HG03378 (cell line): ENCODE results near the gene HYOU1.
"Not testable (repeated sequence)": the region's sequence is repeated elsewhere in the genome, so short reads cannot be mapped to it uniquely, and the experiment has no call there.

Experiments
- ATAC-seq: cut with Tn5 transposase; IDR thresholded peaks from one replicate; pipeline ENCODE4 v1.9.1; 2021; ENCODE audit warnings: mild to moderate bottlenecking, moderate library complexity; ENCODE audit not compliant: unreplicated experiment

Gene HYOU1

GRCh38 chr11:119057000-119057769 lies at the start of gene HYOU1:
Gene HYOU1 (minus strand): TSS chr11:119057205. CDS start chr11:119056160, 1,045 bp downstream.
- ATAC-seq, result peak; percentile 73

GRCh38 chr11:119103793-119104192 lies 46.8 kb upstream of the HYOU1 start:
- no peak for ATAC-seq

GRCh38 chr11:119103161-119103664 lies 46.2 kb upstream of the HYOU1 start:
- not testable (repeated sequence) for ATAC-seq

- ATAC-seq, result peak; percentile 72
Measured at GRCh38 chr11:119101759-119102423, 44.9 kb upstream of the HYOU1 start, which contains the start of gene DPAGT1. Gene DPAGT1 (minus strand): TSS chr11:119101853. CDS start chr11:119101655, 198 bp downstream.

- ATAC-seq, result no peak
Measured at GRCh38 chr11:119100994-119101758, 44.2 kb upstream of the HYOU1 start.

- no peak for ATAC-seq
Measured at GRCh38 chr11:119100246-119100970, 43.4 kb upstream of the HYOU1 start.

GRCh38 chr11:119099711-119100110 lies 42.7 kb upstream of the HYOU1 start:
- ATAC-seq, result no peak

GRCh38 chr11:119095066-119095880 lies 38.3 kb upstream of the HYOU1 start:
- ATAC-seq, result peak; percentile 82

- ATAC-seq, result peak; percentile 21
Measured at GRCh38 chr11:119094816-119095065, 37.7 kb upstream of the HYOU1 start.

- no peak for ATAC-seq
Measured at GRCh38 chr11:119093942-119094815, 37.2 kb upstream of the HYOU1 start.

GRCh38 chr11:119092880-119093842 lies 36.2 kb upstream of the HYOU1 start:
- ATAC-seq, result no peak

- ATAC-seq, result no peak
Measured at GRCh38 chr11:119091966-119092879, 35.2 kb upstream of the HYOU1 start.

GRCh38 chr11:119091178-119091577 lies 34.2 kb upstream of the HYOU1 start:
- ATAC-seq, result no peak

GRCh38 chr11:119089319-119089718 lies 32.3 kb upstream of the HYOU1 start:
- no peak for ATAC-seq

- ATAC-seq, result no peak
Measured at GRCh38 chr11:119088406-119088805, 31.4 kb upstream of the HYOU1 start.

GRCh38 chr11:119087747-119088241 lies 30.8 kb upstream of the HYOU1 start:
- ATAC-seq, result no peak

- ATAC-seq, result no peak
Measured at GRCh38 chr11:119087123-119087522, 30.1 kb upstream of the HYOU1 start.
